ENCODE results near the gene LMOD3.

LMOD3 gene

GRCh38 chr3:69122403-69122802 lies at the start of gene LMOD3:
Gene LMOD3 (minus strand): TSS chr3:69122595. CDS start chr3:69122386, 209 bp downstream.
- no peak for DNase-seq (ENCODE audit: low read depth, low spot score)

GRCh38 chr3:69172058-69172457 lies 49.7 kb upstream of the LMOD3 start:
- no peak for DNase-seq (ENCODE audit: low read depth, low spot score)

- no peak for DNase-seq (ENCODE audit: low read depth, low spot score)
Observed at GRCh38 chr3:69166446-69166845, 44.1 kb upstream of the LMOD3 start.

- DNase-seq (ENCODE audit: low read depth, low spot score): no peak
Observed at GRCh38 chr3:69165744-69166143, 43.3 kb upstream of the LMOD3 start.

GRCh38 chr3:69164296-69164695 lies 41.9 kb upstream of the LMOD3 start:
- DNase-seq (ENCODE audit: low read depth, low spot score): no peak

DNA sequence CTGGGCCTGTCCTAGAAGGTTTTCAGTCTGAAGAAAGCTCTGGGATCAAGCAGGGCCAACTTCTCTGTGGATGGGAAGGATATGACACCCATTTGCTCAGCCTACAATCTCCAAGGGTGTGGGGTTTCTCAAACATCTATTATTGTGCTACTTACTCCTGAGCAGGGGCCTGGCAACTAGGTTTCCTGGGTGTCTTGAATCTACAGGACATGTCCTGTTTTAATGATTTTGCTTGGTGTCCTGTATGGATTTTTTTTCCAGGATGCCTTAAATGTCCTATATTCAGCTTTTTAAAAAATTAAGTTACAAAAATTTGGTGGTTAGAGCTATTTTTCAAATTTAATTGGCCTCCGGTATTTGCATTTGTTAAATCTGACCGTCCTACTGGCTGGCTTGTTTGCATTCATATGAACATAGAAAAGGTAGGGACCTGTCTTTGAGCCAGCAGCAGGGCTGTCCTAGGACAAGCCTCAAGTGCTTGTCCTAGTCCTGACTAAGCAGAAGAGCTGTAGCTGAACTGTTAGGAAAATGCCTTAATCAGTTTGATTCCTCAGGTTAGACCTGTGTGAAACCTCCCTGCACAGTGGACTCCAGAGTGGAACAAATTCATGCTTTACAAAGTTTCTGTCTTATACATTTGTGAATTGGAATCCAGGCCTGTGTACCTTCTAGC lies 40.0 kb upstream of the LMOD3 start:
- DNase-seq (ENCODE audit: low read depth, low spot score): no peak

- no peak for DNase-seq (ENCODE audit: low read depth, low spot score)
Observed at GRCh38 chr3:69161587-69162307, 39.4 kb upstream of the LMOD3 start.

- no peak for DNase-seq (ENCODE audit: low read depth, low spot score)
Observed at GRCh38 chr3:69160525-69160924, 38.1 kb upstream of the LMOD3 start.

DNA sequence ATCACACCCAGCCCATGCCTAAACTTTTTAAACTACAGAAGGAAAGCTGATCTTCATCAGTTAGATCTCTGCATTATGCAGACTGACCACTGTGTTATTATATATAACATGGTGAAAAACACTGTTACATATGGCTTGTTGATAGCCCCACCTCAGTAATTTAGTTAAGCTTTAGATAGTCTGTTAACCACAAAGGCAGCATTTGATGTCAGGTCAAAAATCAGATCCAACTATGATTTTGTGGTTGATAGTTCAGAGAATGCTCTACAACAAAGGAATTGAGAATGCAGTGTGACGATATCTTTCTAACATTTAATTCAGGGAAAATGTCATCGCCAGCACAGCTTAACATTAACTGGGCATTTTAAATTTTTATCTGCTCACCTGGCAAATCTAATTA lies 37.7 kb upstream of the LMOD3 start:
- DNase-seq (ENCODE audit: low read depth, low spot score): no peak

DNA sequence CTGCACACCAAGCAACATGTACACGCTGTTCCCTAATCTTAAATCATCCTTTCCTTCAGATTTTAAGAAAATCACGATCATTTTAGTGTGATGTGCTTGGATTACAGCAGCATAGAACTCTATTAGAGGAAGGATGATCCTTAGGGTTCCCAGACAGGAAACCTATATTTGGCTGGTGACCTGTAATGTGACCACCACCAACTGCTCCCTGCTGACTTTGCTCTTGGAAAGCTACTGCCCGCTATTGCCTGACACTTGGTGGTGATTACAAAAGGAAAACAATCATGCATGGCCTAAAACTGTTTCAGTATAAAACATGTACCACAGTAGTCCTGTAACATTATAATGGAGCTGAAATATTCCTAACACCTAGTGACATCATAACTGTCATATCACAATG lies 27.2 kb upstream of the LMOD3 start:
- DNase-seq (ENCODE audit: low read depth, low spot score): no peak

- DNase-seq (ENCODE audit: low read depth, low spot score): no peak
Observed at GRCh38 chr3:69145688-69146087, 23.3 kb upstream of the LMOD3 start.

- DNase-seq (ENCODE audit: low read depth, low spot score): no peak
Observed at GRCh38 chr3:69144631-69145245, 22.3 kb upstream of the LMOD3 start.

- DNase-seq (ENCODE audit: low read depth, low spot score): no peak
Observed at GRCh38 chr3:69143612-69144011, 21.2 kb upstream of the LMOD3 start.

DNA sequence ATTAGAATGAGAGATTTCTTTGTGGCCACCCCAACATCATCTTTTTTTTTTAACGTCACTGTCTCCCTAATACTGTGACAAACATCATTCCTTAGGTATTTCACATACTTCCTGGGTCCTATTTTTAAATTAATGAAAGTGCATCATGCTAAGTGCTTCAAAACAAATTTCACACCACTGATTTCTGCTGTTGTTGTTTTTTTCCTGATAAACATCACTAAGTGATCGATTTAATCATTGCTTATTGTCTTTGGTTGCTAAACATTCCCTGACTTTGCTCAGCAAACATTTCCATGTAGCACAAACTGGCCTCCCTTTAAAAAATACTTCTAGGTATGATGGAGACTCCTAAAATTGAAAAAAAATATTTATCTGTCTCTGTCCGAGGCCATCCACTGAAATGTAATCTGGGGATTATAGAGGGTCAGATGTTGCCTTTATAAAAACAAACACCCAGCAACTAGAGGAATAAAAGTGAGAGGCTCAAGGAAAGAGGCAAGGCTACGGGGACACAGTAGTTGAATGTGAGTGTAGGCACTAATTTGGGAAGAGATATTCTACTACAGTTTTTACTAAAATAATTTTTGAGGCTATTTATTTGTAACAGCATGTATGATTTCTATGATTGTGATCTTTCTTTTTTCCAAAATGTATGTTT lies 20.5 kb upstream of the LMOD3 start:
- DNase-seq (ENCODE audit: low read depth, low spot score): no peak

GRCh38 chr3:69142090-69142489 lies 19.7 kb upstream of the LMOD3 start:
- no peak for DNase-seq (ENCODE audit: low read depth, low spot score)

GRCh38 chr3:69141313-69141712 lies 18.9 kb upstream of the LMOD3 start:
- no peak for DNase-seq (ENCODE audit: low read depth, low spot score)

DNA sequence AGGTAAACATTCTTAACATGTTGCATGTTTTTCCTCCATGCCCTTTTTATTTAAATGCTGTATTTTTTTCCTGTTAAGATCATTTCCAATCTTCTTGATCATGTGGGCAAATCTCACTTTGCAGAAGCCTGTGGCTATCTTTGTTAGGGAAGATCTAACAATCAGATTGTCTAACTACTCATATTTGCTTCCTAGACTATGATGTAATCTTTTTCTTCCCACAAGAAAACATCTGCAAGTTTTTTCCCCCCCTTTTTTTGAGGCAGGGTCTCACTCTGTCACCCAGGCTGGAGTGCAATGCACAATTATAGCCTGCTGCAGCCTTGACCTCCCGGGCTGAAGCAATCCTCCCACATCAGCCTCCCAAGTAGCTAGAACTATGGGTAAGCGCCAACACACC lies 15.0 kb upstream of the LMOD3 start:
- DNase-seq (ENCODE audit: low read depth, low spot score): no peak

DNA sequence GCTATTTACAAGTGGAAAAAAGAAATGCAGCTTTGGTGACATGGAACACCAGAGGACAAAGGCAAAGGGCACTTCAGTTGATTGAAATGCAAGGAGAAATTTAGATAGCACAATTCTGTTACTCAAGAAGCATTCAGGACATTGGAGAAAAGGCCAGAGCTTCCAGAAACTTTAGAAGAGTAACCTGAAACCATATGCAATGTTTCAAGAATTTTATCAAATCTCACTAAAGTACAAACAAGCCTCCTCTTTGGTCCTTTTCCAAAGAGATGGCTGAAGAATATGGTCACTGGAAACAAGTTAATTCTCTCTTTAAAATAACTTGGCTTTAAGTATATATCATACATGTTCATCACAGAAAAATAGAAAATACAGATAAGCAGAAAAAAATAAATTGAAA lies 14.6 kb upstream of the LMOD3 start:
- DNase-seq (ENCODE audit: low read depth, low spot score): no peak

DNA sequence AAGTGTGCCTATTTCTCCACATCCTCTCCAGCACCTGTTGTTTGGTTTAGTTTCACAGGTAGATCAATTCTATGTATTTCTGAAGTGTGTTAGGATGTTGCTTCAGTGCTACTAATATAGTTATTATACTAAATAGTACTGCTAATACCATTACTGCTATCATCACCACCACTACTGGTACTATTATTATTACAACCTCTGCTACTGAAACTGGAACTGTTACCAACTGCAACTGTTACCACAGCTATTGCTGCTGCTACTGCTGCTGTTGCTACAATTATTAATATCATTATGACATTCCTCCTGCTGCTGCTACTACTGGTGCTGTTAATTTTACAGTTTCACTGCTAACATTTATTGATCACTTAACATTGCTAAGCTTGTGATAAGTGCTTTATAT lies 8.3 kb upstream of the LMOD3 start:
- no peak for DNase-seq (ENCODE audit: low read depth, low spot score)

DNA sequence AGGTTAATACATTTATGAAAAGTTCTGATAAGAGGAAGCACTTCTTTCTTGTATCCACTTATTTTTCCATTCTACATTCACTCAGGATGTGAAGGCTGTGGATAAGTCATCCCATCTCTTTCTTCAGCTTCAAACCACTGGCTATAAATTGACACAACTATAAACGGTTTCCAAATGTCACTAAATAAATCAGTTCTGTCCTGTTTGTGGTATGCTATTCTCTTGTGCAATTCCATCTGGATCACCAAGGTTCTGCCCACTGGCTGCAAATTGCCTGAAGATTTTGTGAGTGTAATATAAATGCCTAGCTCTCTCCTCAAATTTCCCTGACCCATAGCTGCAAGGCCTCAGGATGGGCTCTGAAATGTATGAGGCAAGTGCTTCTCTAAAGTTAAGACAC lies 7.1 kb upstream of the LMOD3 start:
- DNase-seq (ENCODE audit: low read depth, low spot score): no peak

DNA sequence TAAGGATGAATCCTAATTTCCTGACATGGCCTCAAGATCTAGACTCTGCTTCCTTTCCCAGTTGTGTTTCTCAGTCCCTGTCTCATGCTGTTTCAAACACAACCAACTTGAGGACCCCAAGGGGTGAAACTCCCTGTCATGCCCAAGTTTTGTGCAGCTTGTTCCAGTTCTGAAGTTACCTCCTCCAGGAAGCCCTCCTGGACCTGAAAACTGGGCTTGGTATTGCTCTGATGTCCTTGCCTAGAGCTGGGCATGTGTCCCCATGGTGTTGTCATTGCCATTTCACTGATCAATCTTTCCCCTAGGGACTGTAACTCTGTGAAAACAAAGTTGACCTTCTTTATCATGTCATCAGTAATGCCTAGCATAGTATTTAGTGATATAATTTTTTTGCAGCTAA lies 6.1 kb upstream of the LMOD3 start:
- no peak for DNase-seq (ENCODE audit: low read depth, low spot score)

GRCh38 chr3:69126999-69127398 lies 4.6 kb upstream of the LMOD3 start:
- DNase-seq (ENCODE audit: low read depth, low spot score): no peak

DNA sequence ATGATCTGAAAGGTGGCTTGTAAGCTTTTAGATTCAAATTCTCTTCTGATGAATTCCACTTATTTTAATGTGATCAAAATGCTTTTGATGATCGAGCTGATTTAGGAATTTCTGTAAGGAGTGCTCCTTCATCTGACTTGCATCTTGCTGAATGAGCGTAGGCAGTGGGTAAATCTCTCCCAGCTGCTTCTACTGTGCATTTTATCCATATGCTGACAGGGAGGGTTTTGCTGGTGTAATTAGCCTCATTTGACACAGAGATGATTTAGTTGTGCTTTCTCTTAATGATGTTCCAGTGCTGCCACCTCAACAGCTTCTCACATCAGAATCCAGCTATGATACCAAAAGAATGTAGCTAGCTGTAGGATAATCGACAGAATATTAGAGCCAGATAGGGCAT lies 3.8 kb upstream of the LMOD3 start:
- DNase-seq (ENCODE audit: low read depth, low spot score): no peak
